ENCODE results near the gene ECM2. TPM values are rescaled to one million over a fixed set of nuclear protein-coding genes. Genes with fewer than 3 reads are reported as not detected.

The ECM2 gene
- total and polyA plus RNA-seq, 2 donors (not counting 1 experiment from before 2014, with no cell fraction given): 6.8 to 17.2 TPM

DNA sequence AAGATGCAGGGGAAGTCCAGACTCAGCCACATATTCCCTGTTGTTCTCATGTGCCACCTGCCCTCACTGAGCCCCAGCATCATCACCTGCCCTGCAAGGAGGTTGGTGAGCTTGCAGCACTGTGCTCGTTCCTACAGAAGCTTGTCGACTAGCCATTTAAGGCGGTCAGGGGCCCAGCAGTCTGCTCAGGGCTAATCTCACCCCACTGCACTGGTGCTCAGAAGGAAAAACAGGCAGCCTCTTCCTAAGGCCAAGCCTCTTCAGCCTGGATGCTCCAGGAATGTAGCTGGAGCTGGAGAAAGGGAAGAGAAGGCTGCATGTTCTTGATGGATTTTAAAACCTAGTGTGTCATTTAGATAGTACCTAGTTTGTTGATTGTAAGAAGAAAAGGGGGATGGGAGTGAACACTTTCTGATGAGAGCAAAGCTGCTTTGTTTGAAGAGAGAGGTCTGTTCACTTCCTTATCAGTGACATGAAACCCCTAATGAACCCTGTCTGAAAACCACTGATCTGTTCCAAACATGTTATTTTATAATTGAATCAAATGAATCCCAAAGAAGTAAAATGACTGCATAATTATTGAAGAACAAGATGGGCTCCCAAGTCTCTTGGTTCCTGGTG lies 42.9 kb downstream of the ECM2 start:
- TF ChIP-seq EZH2 (IDR thresholded peaks at IDR 0.05; ENCODE audit: low read length, missing control alignments) (no peak), CTCF (conservative IDR thresholded peaks at IDR 0.05 in 1 of 2, IDR thresholded peaks at IDR 0.05 in 1 of 2; ENCODE audit: low read depth in 1 of 2, low read length in 2 of 2) (no peak)
- no peaks in the 10 kb centered on the region for H4K20me1 ChIP-seq (ENCODE audit: control insufficient read depth, extremely low read depth, insufficient read depth, low read length)
- H3K4me3 ChIP-seq (replicated peaks in 1 of 4; ENCODE audit: control extremely low read depth in 1 of 4, insufficient read depth in 1 of 4, low read depth in 3 of 4, low read length in 4 of 4): no peak overlapping the region
- H3K4me1 ChIP-seq (ENCODE audit: control insufficient read depth, extremely low read depth, insufficient read depth, low read length): peaks cover 3% of the 10 kb centered on the region
- H3K27me3 ChIP-seq (ENCODE audit: control insufficient read depth, insufficient read depth, low read length): no peaks in the 10 kb centered on the region
- H3K27ac ChIP-seq (ENCODE audit: insufficient read depth, low read length): no peak overlapping the region
- no peaks in the 10 kb centered on the region for H3K79me2 ChIP-seq (ENCODE audit: control insufficient read depth, insufficient read depth, low read length)
- no peak for DNase-seq (ENCODE audit: low read depth in 2 of 2)
- H2AFZ ChIP-seq (ENCODE audit: low read length): no peak overlapping the region
- H3K9me3 ChIP-seq (ENCODE audit: control insufficient read depth, insufficient read depth, low read depth, low read length): no peaks in the 10 kb centered on the region
- no peak overlapping the region for H3K9ac ChIP-seq (ENCODE audit: insufficient read depth, low read length)
- no peak overlapping the region for H3K4me2 ChIP-seq (ENCODE audit: extremely low read depth, insufficient read depth, low read length)
- no peaks in the 10 kb centered on the region for H3K36me3 ChIP-seq (ENCODE audit: control insufficient read depth, insufficient read depth, low read length)

DNA sequence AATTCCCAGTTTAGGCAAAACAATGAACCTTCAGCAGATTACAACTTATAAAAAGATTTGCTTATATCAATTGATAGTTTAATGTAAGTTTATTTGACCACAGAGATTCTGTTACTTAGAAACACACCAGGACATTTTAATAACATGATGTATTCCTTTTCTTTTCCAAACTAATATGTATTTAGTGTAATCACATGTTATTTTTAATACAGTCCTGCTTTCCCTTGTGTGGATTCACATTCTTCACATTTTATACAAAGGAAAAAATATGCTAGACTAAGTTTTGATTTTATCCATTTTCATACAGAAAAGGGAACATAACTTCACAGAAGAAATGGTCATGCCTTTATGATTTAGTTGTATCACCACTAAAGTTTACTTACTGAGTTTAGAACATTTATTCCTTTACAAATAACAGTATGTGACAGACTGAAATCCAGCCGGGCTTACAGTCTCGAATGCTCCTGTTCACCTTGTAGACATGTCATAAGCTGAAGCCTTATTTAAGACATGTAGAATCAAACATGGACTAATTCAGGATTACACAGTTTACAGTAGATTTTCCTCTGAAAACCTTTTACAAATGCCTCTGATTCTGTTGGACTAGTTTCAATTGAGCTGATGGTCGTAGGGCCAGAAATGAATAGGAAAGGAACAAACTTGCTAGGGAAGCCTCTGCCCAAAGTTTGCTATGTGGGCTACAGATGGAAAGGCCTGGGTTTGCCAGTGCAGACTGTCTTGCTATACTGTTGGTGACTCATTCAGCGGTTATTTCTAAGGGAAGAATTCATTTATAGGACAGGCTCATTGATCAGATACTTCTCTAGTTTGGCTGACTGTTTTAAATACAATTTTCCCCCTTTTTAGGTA lies 46.9 kb downstream of the ECM2 start:
- H3K27ac ChIP-seq (ENCODE audit: insufficient read depth, low read length): no peak overlapping the region
- no peak overlapping the region for H2AFZ ChIP-seq (ENCODE audit: low read length)
- no peak overlapping the region for H3K4me3 ChIP-seq (replicated peaks in 1 of 4; ENCODE audit: control extremely low read depth in 1 of 4, insufficient read depth in 1 of 4, low read depth in 3 of 4, low read length in 4 of 4)
- TF ChIP-seq CTCF (conservative IDR thresholded peaks at IDR 0.05 in 1 of 2, IDR thresholded peaks at IDR 0.05 in 1 of 2; ENCODE audit: low read depth in 1 of 2, low read length in 2 of 2): no peak
- peaks cover 7% of the 10 kb centered on the region for H3K4me1 ChIP-seq (ENCODE audit: control insufficient read depth, extremely low read depth, insufficient read depth, low read length)
- H3K9me3 ChIP-seq (ENCODE audit: control insufficient read depth, insufficient read depth, low read depth, low read length): no peaks in the 10 kb centered on the region
- peak; percentile 48 to 80 for DNase-seq (ENCODE audit: low read depth in 2 of 2)
- no peaks in the 10 kb centered on the region for H3K36me3 ChIP-seq (ENCODE audit: control insufficient read depth, insufficient read depth, low read length)
- no peaks in the 10 kb centered on the region for H4K20me1 ChIP-seq (ENCODE audit: control insufficient read depth, extremely low read depth, insufficient read depth, low read length)
- no peaks in the 10 kb centered on the region for H3K27me3 ChIP-seq (ENCODE audit: control insufficient read depth, insufficient read depth, low read length)
- H3K9ac ChIP-seq (ENCODE audit: insufficient read depth, low read length): no peak overlapping the region
- no peaks in the 10 kb centered on the region for H3K79me2 ChIP-seq (ENCODE audit: control insufficient read depth, insufficient read depth, low read length)
- H3K4me2 ChIP-seq (ENCODE audit: extremely low read depth, insufficient read depth, low read length): peak overlapping the region; percentile 11

DNA sequence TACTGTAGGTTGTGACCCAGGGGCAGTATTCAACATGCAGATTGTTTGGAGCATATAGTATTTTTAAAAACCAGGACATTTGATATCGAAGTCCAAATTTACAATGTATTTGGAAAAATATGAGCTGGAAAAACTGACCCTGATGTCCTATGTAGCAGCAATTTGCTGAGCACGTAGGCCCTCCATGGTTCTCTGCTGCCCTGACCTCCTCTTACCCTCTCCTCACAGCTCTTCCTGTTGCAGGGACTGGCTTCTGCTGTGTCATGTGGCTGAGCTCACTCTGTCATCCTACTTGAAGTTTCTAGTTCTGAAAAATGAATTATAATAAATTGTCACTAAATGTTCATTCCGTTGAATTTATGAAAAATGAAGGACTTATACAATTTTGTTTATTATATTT lies 49.4 kb downstream of the ECM2 start:
- H3K79me2 ChIP-seq (ENCODE audit: control insufficient read depth, insufficient read depth, low read length): no peaks in the 10 kb centered on the region
- no peak for DNase-seq (ENCODE audit: low read depth in 2 of 2)
- no peak overlapping the region for H3K4me3 ChIP-seq (replicated peaks in 1 of 4; ENCODE audit: control extremely low read depth in 1 of 4, insufficient read depth in 1 of 4, low read depth in 3 of 4, low read length in 4 of 4)
- H3K27ac ChIP-seq (ENCODE audit: insufficient read depth, low read length): no peak overlapping the region
- H3K4me2 ChIP-seq (ENCODE audit: extremely low read depth, insufficient read depth, low read length): no peak overlapping the region
- H2AFZ ChIP-seq (ENCODE audit: low read length): no peak overlapping the region
- H3K9ac ChIP-seq (ENCODE audit: insufficient read depth, low read length): no peak overlapping the region
- H4K20me1 ChIP-seq (ENCODE audit: control insufficient read depth, extremely low read depth, insufficient read depth, low read length): no peaks in the 10 kb centered on the region
- H3K27me3 ChIP-seq (ENCODE audit: control insufficient read depth, insufficient read depth, low read length): no peaks in the 10 kb centered on the region
- H3K36me3 ChIP-seq (ENCODE audit: control insufficient read depth, insufficient read depth, low read length): no peaks in the 10 kb centered on the region
- peaks cover 13% of the 10 kb centered on the region for H3K4me1 ChIP-seq (ENCODE audit: control insufficient read depth, extremely low read depth, insufficient read depth, low read length)
- no peaks in the 10 kb centered on the region for H3K9me3 ChIP-seq (ENCODE audit: control insufficient read depth, insufficient read depth, low read depth, low read length)
- no peak for TF ChIP-seq EZH2 (IDR thresholded peaks at IDR 0.05; ENCODE audit: low read length, missing control alignments)
